Measurements from ENCODE around the gene ARID1A. TPM values are rescaled to one million over a fixed set of nuclear protein-coding genes. Genes with fewer than 3 reads are reported as not detected.

Gene ARID1A
- polyA plus RNA-seq, 2 of the 4 experiments (the other 2 are of a cell fraction), result 17.4 to 21.4 TPM

- ChIA-PET CTCF (interaction anchor here (0.6 to 6.2 kb wide), 8 partner anchors 8 to 189 kb away, joined by 3 to 215 read pairs (median 15); no protein-coding TSS in a partner anchor), POLR2A (no interaction called here)
- WGBS (ENCODE audit: missing lambda C conversion rate), result 77% methylated on average over 3 of the region's 3 CpGs
- Histone ChIP-seq H3K4me3 (no peak overlapping the region), H3K4me1 (peaks cover 10% of the 10 kb centered on the region), H3K27ac (no peak overlapping the region), H3K9me3 (no peaks in the 10 kb centered on the region), H3K4me2 (no peak overlapping the region)
- no peak for DNase-seq (ENCODE audit: low read depth in 1 of 2, low spot score in 1 of 2)
- no peak for FAIRE-seq
- ATAC-seq, result no peak
- TF ChIP-seq JUN (IDR thresholded peaks at IDR 0.05), result no peak
- no peak for TF ChIP-seq ZNF302 (CRISPR knock-in tag; IDR thresholded peaks at IDR 0.05)
- TF ChIP-seq FOSB (CRISPR knock-in tag; IDR thresholded peaks at IDR 0.05), result no peak
- no peak for TF ChIP-seq POLR2A (IDR thresholded peaks at IDR 0.05; ENCODE audit: low read length)
- no peak for TF ChIP-seq NPAS2 (CRISPR knock-in tag; IDR thresholded peaks at IDR 0.05; ENCODE audit: borderline replicate concordance)
- no peak for TF ChIP-seq KDM5A (IDR thresholded peaks at IDR 0.05)
- no peak for TF ChIP-seq HMGXB4 (CRISPR knock-in tag; IDR thresholded peaks at IDR 0.05; ENCODE audit: borderline replicate concordance)
- no peak for TF ChIP-seq MAX (IDR thresholded peaks at IDR 0.05)
- no peak for TF ChIP-seq GATA3 (IDR thresholded peaks at IDR 0.05; ENCODE audit: borderline replicate concordance)
- TF ChIP-seq NR3C1 (IDR thresholded peaks at IDR 0.05), result no peak
- TF ChIP-seq ZC3H11A (IDR thresholded peaks at IDR 0.05), result no peak
- no peak for TF ChIP-seq HDAC2 (IDR thresholded peaks at IDR 0.05)
- no peak for TF ChIP-seq CBX8 (IDR thresholded peaks at IDR 0.05)
- TF ChIP-seq CHD2 (IDR thresholded peaks at IDR 0.05; ENCODE audit: low read length, partially characterized antibody), result no peak
- TF ChIP-seq ZSCAN20 (CRISPR knock-in tag; IDR thresholded peaks at IDR 0.05), result no peak
These were observed 95.8 kb downstream of the ARID1A start for GRCh38 chr1:26791626-26792025.

GRCh38 chr1:26792924-26793323 lies 97.1 kb downstream of the ARID1A start:
- TF ChIP-seq FOXS1 (CRISPR knock-in tag; IDR thresholded peaks at IDR 0.05), result no peak
- DNase-seq (ENCODE audit: low read depth in 1 of 2, low spot score in 1 of 2), result no peak
- POLR2A ChIA-PET, result no interaction called here
- WGBS (ENCODE audit: missing lambda C conversion rate), result 85% methylated on average over 2 of the region's 2 CpGs
- Histone ChIP-seq H3K9me3 (no peaks in the 10 kb centered on the region), H3K27ac (no peak overlapping the region), H3K4me1 (0 out of 3 replicates have a peak, but pooled peaks cover 3% of the 10 kb centered on the region), H3K4me2 (no peak overlapping the region), H3K4me3 (no peak overlapping the region)
- no peak for FAIRE-seq
- no peak for ATAC-seq
- CTCF ChIA-PET, result interaction anchor here (6.2 kb wide), 1 partner anchor 191 kb away, joined by 215 read pairs; no protein-coding TSS in a partner anchor

GRCh38 chr1:26794391-26794790 lies 98.6 kb downstream of the ARID1A start:
- DNase-seq (ENCODE audit: low read depth in 1 of 2, low spot score in 1 of 2), result no peak
- Histone ChIP-seq H3K4me2 (no peak overlapping the region), H3K4me1 (peaks cover 3% of the 10 kb centered on the region; the same call in 2 of the 3 replicates), H3K4me3 (no peak overlapping the region), H3K27ac (no peak overlapping the region), H3K9me3 (no peaks in the 10 kb centered on the region)
- ChIA-PET POLR2A (no interaction called here), CTCF (interaction anchor here (0.6 to 2.9 kb wide), 3 partner anchors 15 to 207 kb away, joined by 4 to 10 read pairs (median 7); no protein-coding TSS in a partner anchor)
- 89% methylated on average over 5 of the region's 5 CpGs for WGBS (ENCODE audit: missing lambda C conversion rate)
- TF ChIP-seq SMC3 (IDR thresholded peaks at IDR 0.05) (no peak), ELK1 (IDR thresholded peaks at IDR 0.05; ENCODE audit: low read depth, low read length) (no peak), ZNF302 (CRISPR knock-in tag; IDR thresholded peaks at IDR 0.05) (no peak), EHMT2 (IDR thresholded peaks at IDR 0.05; ENCODE audit: low read depth) (no peak), KDM1A (IDR thresholded peaks at IDR 0.05; ENCODE audit: low read depth) (no peak), HOXA7 (CRISPR knock-in tag; IDR thresholded peaks at IDR 0.05) (no peak), MAFK (IDR thresholded peaks at IDR 0.05; ENCODE audit: partially characterized antibody) (no peak), HEYL (CRISPR knock-in tag; IDR thresholded peaks at IDR 0.05) (no peak), RAD21 (conservative IDR thresholded peaks at IDR 0.05 in 1 of 2, IDR thresholded peaks at IDR 0.05 in 1 of 2) (no peak), BHLHE40 (IDR thresholded peaks at IDR 0.05; ENCODE audit: low read depth, low read length) (no peak), CBX2 (IDR thresholded peaks at IDR 0.05; ENCODE audit: borderline replicate concordance, low read depth) (no peak), FOSB (CRISPR knock-in tag; IDR thresholded peaks at IDR 0.05) (no peak), BCL3 (IDR thresholded peaks at IDR 0.05) (no peak), PHF8 (IDR thresholded peaks at IDR 0.05; ENCODE audit: borderline replicate concordance, low read depth) (no peak), SREBF2 (IDR thresholded peaks at IDR 0.05) (no peak), MAZ (IDR thresholded peaks at IDR 0.05; ENCODE audit: borderline replicate concordance, low read depth, low read length) (no peak), RNF2 (IDR thresholded peaks at IDR 0.05; ENCODE audit: borderline replicate concordance, low read depth) (no peak)
- no peak for ATAC-seq
- no peak for FAIRE-seq
